Measurements from ENCODE around the gene GGA2. TPM values are rescaled to one million over a fixed set of nuclear protein-coding genes. Genes with fewer than 3 reads are reported as not detected.

Gene GGA2
- total RNA-seq, 1 experiment from 2014 or later: 26.5 TPM

GRCh38 chr16:23433261-23433920 lies 76.9 kb downstream of the GGA2 start:
- Histone ChIP-seq H3K4me1 (ENCODE audit: insufficient read depth, low read length) (no peaks in the 10 kb centered on the region), H3K79me2 (ENCODE audit: low read length) (no peaks in the 10 kb centered on the region), H2AFZ (ENCODE audit: low read length) (no peak overlapping the region), H3K9me2 (replicated peaks; ENCODE audit: low read length) (no peaks in the 10 kb centered on the region), H3K36me3 (ENCODE audit: low read depth, low read length) (peaks cover 12% of the 10 kb centered on the region; the same call in 1 of the 2 replicates), H3F3A (ENCODE audit: low read length, unreplicated experiment) (no peaks in the 10 kb centered on the region), H3K9ac (ENCODE audit: low read length) (no peak overlapping the region), H3K4me2 (ENCODE audit: low read length) (no peak overlapping the region), H3K27ac (ENCODE audit: low read length) (no peak overlapping the region), H3K9me3 (ENCODE audit: low read length) (no peaks in the 10 kb centered on the region), H3K4me3 (ENCODE audit: low read length) (no peak overlapping the region), H4K20me1 (ENCODE audit: low read length) (no peaks in the 10 kb centered on the region), H3K27me3 (ENCODE audit: low read length) (no peaks in the 10 kb centered on the region)
- no TSS peak for BruUV-seq (replicated peaks)
- TF ChIP-seq EZH2 (IDR thresholded peaks at IDR 0.05; ENCODE audit: low read length, unreplicated experiment): no peak
- no peak for TF ChIP-seq EZH2phosphoT487 (IDR thresholded peaks at IDR 0.05; ENCODE audit: borderline replicate concordance, low read length)
- TF ChIP-seq CTCF (conservative IDR thresholded peaks at IDR 0.05; ENCODE audit: low read depth, low read length): no peak
- no peak for DNase-seq
- ChIA-PET POLR2A (ENCODE audit: unreplicated experiment) (no interaction called here), CTCF (interaction anchor here (0.6 to 2.7 kb wide), 7 partner anchors 9 to 350 kb away, joined by 3 to 8 read pairs (median 3); no protein-coding TSS in a partner anchor)
- ATAC-seq: no peak
- intact Hi-C loops (cut with micrococcal nuclease): loop anchor here (10.0 kb wide), 1 partner anchor 349 kb away; no protein-coding TSS in a partner anchor

DNA sequence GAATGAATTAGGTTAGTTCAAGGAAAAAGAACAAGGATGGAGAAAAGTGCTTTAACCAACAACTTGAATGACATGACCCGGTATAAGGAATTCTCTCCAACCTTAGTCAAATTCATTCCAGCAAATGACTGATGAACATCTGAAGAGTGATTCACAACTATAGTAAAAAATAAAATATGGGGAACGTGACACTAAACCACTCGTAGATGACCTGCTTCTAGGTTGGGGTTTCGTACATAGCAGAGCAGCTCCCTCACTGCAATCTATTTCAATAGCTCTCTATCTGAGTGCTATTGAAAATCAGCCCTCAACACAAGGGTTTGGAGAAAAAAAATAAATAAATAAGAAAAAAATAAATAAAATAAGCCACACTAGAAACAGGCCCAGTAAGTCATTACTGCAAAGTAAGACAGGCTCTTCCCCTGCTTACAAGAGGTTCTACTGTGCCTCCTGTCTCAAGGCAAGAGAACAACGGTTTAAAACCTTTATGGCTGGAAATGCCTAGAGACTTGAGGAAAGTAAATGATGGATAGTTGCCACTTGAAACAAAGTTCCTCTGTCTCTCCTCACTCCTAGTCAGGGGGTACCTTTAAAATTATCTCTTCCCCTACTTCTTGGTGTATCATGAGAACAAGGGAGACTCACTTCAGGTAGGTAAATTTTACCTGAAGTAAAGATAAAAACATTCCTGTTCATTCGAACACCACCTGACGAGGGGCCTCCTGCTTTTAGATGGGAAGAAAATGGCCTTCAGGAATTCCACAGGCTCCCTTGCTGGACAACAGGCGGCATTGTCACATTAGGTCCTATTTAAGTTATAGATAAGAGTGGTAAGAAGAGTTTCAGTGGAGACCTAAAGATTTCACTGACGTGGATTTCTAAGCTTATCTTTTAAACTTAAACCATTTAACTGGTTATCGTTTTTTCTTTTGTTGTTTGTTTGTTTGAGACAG lies 77.8 kb downstream of the GGA2 start:
- no peak overlapping the region for H3K4me3 ChIP-seq (ENCODE audit: low read length)
- no peaks in the 10 kb centered on the region for H3F3A ChIP-seq (ENCODE audit: low read length, unreplicated experiment)
- H3K4me2 ChIP-seq (ENCODE audit: low read length): no peak overlapping the region
- no peaks in the 10 kb centered on the region for H3K9me3 ChIP-seq (ENCODE audit: low read length)
- ChIA-PET CTCF (interaction anchor here (0.6 to 1.0 kb wide), 3 partner anchors 8 to 42 kb away, joined by 3 to 6 read pairs (median 3); no protein-coding TSS in a partner anchor), POLR2A (ENCODE audit: unreplicated experiment) (no interaction called here)
- no peaks in the 10 kb centered on the region for H3K4me1 ChIP-seq (ENCODE audit: insufficient read depth, low read length)
- H3K27ac ChIP-seq (ENCODE audit: low read length): no peak overlapping the region
- no peak for DNase-seq
- intact Hi-C loops (cut with micrococcal nuclease): loop anchor here (10.0 kb wide), 1 partner anchor 348 kb away; no protein-coding TSS in a partner anchor
- peaks cover 12% of the 10 kb centered on the region; the same call in 1 of the 2 replicates for H3K36me3 ChIP-seq (ENCODE audit: low read depth, low read length)
- H3K79me2 ChIP-seq (ENCODE audit: low read length): no peaks in the 10 kb centered on the region
- no peak overlapping the region for H2AFZ ChIP-seq (ENCODE audit: low read length)
- TF ChIP-seq EZH2phosphoT487 (IDR thresholded peaks at IDR 0.05; ENCODE audit: borderline replicate concordance, low read length) (no peak), CTCF (conservative IDR thresholded peaks at IDR 0.05; ENCODE audit: low read depth, low read length) (no peak), EZH2 (IDR thresholded peaks at IDR 0.05; ENCODE audit: low read length, unreplicated experiment) (no peak)
- H3K9me2 ChIP-seq (replicated peaks; ENCODE audit: low read length): no peaks in the 10 kb centered on the region
- no peak for ATAC-seq
- BruUV-seq (replicated peaks): no TSS peak
- H3K9ac ChIP-seq (ENCODE audit: low read length): no peak overlapping the region
- no peaks in the 10 kb centered on the region for H3K27me3 ChIP-seq (ENCODE audit: low read length)
- no peaks in the 10 kb centered on the region for H4K20me1 ChIP-seq (ENCODE audit: low read length)
